Gastroesophageal sphincter (tissue), 4 donors: Measurements from ENCODE around the gene TCOF1. TPM values are rescaled to one million over a fixed set of nuclear protein-coding genes. Genes with fewer than 3 reads are reported as not detected.
A peak's percentile ranks its signal among the peaks of the same experiment; 100 is the strongest.

Experiments
- ATAC-seq: fragments of 150-250 bp; one replicate; pipeline ENCODE4 v1.9.1; 2016; ENCODE audit warnings: mild to moderate bottlenecking, moderate library complexity
- H3K27ac ChIP-seq, 4 donors: fragments of 200-600 bp; sonication (generic) in 3 of 4; 1 replicate in 3 of 4; 2 replicates in 1 of 4; pipeline ENCODE4 v1.5.1; 2016 to 2019
- H3K27me3 ChIP-seq: fragments of 200-600 bp; sonication (generic); one replicate; pipeline ENCODE4 v1.5.1; 2019
- H3K36me3 ChIP-seq, 2 donors: fragments of 200-600 bp; sonication (generic); one replicate each; pipeline ENCODE4 v1.5.1; 2019; ENCODE audit warnings: control low read depth in 1 of 2
- H3K4me1 ChIP-seq, 3 donors: fragments of 200-600 bp; sonication (generic); 1 replicate in 2 of 3; 2 replicates in 1 of 3; pipeline ENCODE4 v1.5.1; 2016 to 2019; ENCODE audit warnings: control low read depth in 2 of 3
- H3K4me3 ChIP-seq, 2 donors: fragments of 200-600 bp; sonication (generic); one replicate each; pipeline ENCODE4 v1.5.1; 2019; ENCODE audit warnings: mild to moderate bottlenecking in 1 of 2, moderate library complexity in 1 of 2
- H3K9me3 ChIP-seq, 3 donors: fragments of 200-600 bp; sonication (generic); one replicate each; pipeline ENCODE4 v1.5.1; 2017 to 2019; ENCODE audit warnings: control low read depth in 2 of 3
- CTCF ChIP-seq, 4 experiments: fragments of 200-600 bp in 2 of 4; fragments of 450-650 bp in 2 of 4; sonication (generic) in 1 of 4; IDR thresholded peaks; one replicate each; pipeline ENCODE4 v1.5.1; 2017 to 2019; ENCODE audit warnings: antibody characterized with exemption in 4 of 4, mild to moderate bottlenecking in 2 of 4, moderate library complexity in 2 of 4
- EP300 ChIP-seq: sonication (generic); formaldehyde crosslinking; IDR thresholded peaks from one replicate; pipeline ENCODE4 v1.6.1; 2017; ENCODE audit warnings: antibody characterized with exemption, mild to moderate bottlenecking
- POLR2A ChIP-seq, 2 donors: fragments of 450-650 bp; IDR thresholded peaks; one replicate each; pipeline ENCODE4 v1.6.1; 2017; ENCODE audit warnings: antibody characterized with exemption in 2 of 2, mild to moderate bottlenecking in 2 of 2, moderate library complexity in 1 of 2
- POLR2AphosphoS5 ChIP-seq: sonication (generic); formaldehyde crosslinking; IDR thresholded peaks from one replicate; pipeline ENCODE4 v1.6.1; 2017; ENCODE audit warnings: antibody characterized with exemption
- WGBS, 2 donors: methylation state at CpG; one replicate each; pipeline ENCODE4 v1.1.5; 2018; ENCODE audit warnings: low coverage in 1 of 2; 5-methylcytosine and 5-hydroxymethylcytosine counted together
- total RNA-seq, 4 donors: library from RNA; depleted of rRNA; stranded (reverse); fragments of >200 nt; gene quantifications; one replicate each; pipeline ENCODE4 v1.1.0, GENCODE V29; 2016

Gene TCOF1
- total RNA-seq, 4 donors from 2014 or later = 25.4 to 55.7 (median 31.0) TPM

- 13 to 22% methylated on average over 3 to 4 of the region's 4 CpGs for WGBS, 2 donors
- Histone ChIP-seq H3K4me3 (peak overlapping the region; percentile 73 to 91), H3K4me1 (peaks cover 4 to 50% (median 11%) of the 10 kb centered on the region in 3 donors), H3K36me3 (peaks cover 17 to 46% of the 10 kb centered on the region in 2 donors), H3K9me3 (no peaks in the 10 kb centered on the region), H3K27me3 (no peaks in the 10 kb centered on the region), H3K27ac (peak overlapping the region in 3 of 4 donors; percentile 95 to 98 (median 95))
- no peak for ATAC-seq
- TF ChIP-seq POLR2A (IDR thresholded peaks at IDR 0.05) (no peak), CTCF (IDR thresholded peaks at IDR 0.05) (no peak), EP300 (no peak), POLR2AphosphoS5 (no peak)
Observed at GRCh38 chr5:150448334-150448733, 90.8 kb downstream of the TCOF1 start.

- Histone ChIP-seq H3K27ac (peak overlapping the region; percentile 90 to 98 (median 95)), H3K4me1 (peaks cover 4 to 43% (median 11%) of the 10 kb centered on the region in 3 donors), H3K9me3 (no peaks in the 10 kb centered on the region), H3K36me3 (peaks cover 15 to 39% of the 10 kb centered on the region in 2 donors), H3K27me3 (no peaks in the 10 kb centered on the region), H3K4me3 (peak overlapping the region; percentile 73 to 91)
- no peak for TF ChIP-seq POLR2AphosphoS5
- no peak for TF ChIP-seq EP300
- TF ChIP-seq POLR2A (IDR thresholded peaks at IDR 0.05) = no peak
- no peak for TF ChIP-seq CTCF (IDR thresholded peaks at IDR 0.05)
- ATAC-seq = peak; percentile 64
- 0% methylated on average over 6 of the region's 31 CpGs for WGBS, 2 donors
Observed at GRCh38 chr5:150448952-150449516, 91.5 kb downstream of the TCOF1 start.

Other genes starting within 250 kb of the TCOF1 start
- gene PDGFRB, start 201.9 kb upstream of the TCOF1 start, total RNA-seq = 100 to 1,000 TPM in 3 of 4 donors, 10 to 100 TPM in 1; 87.5 to 161 (median 113) TPM
- gene CDX1, start 190.9 kb upstream of the TCOF1 start, total RNA-seq = not detected
- not detected for gene SLC6A7, start 167.6 kb upstream of the TCOF1 start, total RNA-seq
- 1 to 10 TPM; 1.4 to 6.9 (median 3.6) TPM for gene CAMK2A, start 67.9 kb upstream of the TCOF1 start, total RNA-seq
- gene ARSI, start 54.8 kb upstream of the TCOF1 start, total RNA-seq = 10 to 100 TPM in 1 of 4 donors, 1 to 10 TPM in 3; 3.1 to 11.6 (median 6.8) TPM
- 100 to 1,000 TPM; 142 to 720 (median 338) TPM for gene CD74, start 55.2 kb downstream of the TCOF1 start, total RNA-seq
- gene RPS14, start 92.0 kb downstream of the TCOF1 start, total RNA-seq = 1,000 to 10,000 TPM; 1,275 to 3,828 (median 2,502) TPM
- gene NDST1, start 150.4 kb downstream of the TCOF1 start, total RNA-seq = 100 to 1,000 TPM in 1 of 4 donors, 10 to 100 TPM in 3; 58.3 to 146 (median 72.1) TPM